Astrocyte of the cerebellum (primary cell): ENCODE results near the gene CPN1.
"Not testable (repeated sequence)": the region's sequence is repeated elsewhere in the genome, so short reads cannot be mapped to it uniquely, and the experiment has no call there.

Experiments
- DNase-seq: peaks from one replicate; pipeline ENCODE4 v3.0.0-alpha.2; 2011; ENCODE audit warnings: low read depth
- H3K4me3 ChIP-seq: 2 replicates; pipeline ENCODE4 v1.5.1; 2011; ENCODE audit warnings: mild to moderate bottlenecking, low read depth, low read length, moderate library complexity
- in situ Hi-C: cut with HindIII; loops from 2 replicates; pipeline ENCODE4 v1.10.0; 2017; ENCODE audit warnings: low sequenced_read_pairs
- TF ChIP-seq, protein P1 (sequence below): IDR thresholded peaks from 2 replicates; pipeline ENCODE4 v1.5.1; 2012; ENCODE audit warnings: low read length, low read depth, moderate library complexity, mild to moderate bottlenecking; ENCODE audit errors: missing control alignments

The CPN1 gene

DNA sequence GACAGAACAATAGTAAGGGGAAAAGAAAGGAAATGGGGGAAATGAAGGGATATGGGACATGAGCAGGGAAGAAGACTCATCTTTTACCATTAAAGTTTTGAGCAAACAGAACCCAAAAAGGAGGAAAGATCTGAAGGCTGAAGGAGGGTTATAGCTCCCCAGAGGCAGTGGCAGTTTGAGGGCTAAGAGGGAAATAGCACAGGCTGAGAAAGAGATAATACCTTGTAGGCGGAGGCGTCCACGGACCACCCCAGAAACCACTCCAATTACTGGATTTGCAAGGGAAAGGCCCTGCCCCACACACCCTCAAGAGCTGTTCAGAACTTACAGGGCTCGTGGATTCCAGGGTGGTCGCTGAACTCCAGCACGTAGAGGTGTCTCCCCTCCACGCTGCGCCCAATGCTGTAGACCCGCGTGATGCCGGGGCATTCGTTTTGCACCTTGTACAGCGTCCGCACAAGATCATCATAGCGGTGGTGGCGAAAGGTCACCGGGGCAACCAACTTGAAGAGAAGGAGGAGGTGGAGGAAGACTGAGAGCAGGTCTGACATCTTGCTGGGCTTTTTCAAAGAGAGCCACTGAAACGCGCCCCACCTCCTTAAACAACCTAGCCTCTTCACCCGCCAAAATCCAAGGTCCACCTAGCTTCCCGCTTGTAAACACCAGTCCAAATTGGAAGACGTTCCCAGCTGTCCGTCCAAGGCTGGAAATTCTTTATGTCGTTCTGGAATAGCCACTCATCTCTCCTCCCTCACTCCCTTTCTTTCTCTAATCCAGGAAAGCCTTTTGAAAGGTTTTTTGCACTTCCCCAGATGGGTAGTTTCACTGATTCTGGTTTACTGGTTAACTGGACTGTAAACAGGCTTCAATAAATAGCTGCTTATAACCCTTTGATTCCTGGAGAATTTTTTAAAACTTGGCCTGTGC lies at the start of gene CPN1:
Gene CPN1 (minus strand): TSS at position 795 of the 927 bp plus-strand sequence. CDS start 244 bp downstream, at position 551.
- in situ Hi-C loops, result no loop called here
- no peak within 1 kb of the TSS for H3K4me3 ChIP-seq
- DNase-seq, result no peak
- TF ChIP-seq, protein P1, sequence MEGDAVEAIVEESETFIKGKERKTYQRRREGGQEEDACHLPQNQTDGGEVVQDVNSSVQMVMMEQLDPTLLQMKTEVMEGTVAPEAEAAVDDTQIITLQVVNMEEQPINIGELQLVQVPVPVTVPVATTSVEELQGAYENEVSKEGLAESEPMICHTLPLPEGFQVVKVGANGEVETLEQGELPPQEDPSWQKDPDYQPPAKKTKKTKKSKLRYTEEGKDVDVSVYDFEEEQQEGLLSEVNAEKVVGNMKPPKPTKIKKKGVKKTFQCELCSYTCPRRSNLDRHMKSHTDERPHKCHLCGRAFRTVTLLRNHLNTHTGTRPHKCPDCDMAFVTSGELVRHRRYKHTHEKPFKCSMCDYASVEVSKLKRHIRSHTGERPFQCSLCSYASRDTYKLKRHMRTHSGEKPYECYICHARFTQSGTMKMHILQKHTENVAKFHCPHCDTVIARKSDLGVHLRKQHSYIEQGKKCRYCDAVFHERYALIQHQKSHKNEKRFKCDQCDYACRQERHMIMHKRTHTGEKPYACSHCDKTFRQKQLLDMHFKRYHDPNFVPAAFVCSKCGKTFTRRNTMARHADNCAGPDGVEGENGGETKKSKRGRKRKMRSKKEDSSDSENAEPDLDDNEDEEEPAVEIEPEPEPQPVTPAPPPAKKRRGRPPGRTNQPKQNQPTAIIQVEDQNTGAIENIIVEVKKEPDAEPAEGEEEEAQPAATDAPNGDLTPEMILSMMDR, result no peak

DNA sequence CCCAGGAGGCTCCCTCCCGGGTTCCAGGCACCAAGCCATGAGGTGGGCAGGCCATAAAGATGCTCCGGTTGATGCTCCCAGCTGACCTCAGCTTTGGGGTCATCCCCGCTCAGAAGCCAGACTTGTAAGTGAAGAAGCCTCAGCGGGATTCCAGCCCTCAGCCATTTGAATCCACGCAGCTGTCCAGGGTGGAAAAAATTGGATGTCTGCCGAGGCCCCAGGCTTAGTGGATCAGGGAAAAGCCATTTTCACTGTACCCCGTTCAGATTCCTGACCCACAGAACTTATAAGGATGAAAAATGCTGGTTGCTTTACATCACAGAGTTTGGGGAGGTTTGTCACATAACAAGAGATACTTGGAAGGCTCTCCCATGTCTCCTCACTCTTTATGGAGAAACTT lies 49.2 kb upstream of the CPN1 start:
- H3K4me3 ChIP-seq, result no peak overlapping the region
- no peak for DNase-seq
- TF ChIP-seq, protein P1, result no peak
- in situ Hi-C loops, result no loop called here

DNA sequence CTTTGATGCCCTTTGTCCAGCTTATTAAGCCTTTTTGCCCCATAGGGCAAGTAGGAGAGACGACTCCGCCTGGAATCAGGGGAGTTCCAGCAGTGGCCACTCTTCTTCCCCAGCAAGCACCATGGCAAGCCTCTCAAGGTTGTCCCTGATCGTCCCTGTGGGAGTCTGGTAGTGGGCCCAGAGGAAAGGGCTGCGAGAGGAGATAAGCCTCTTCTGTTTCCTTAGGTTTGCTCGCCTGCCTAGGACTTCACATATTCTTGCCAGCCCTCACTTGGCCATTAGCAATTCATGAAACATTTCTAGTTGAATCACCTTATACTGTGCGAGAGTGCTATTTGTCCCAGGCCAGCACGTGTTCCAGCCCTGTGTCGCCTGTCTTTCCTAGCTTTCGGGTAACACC lies 47.8 kb upstream of the CPN1 start:
- DNase-seq, result no peak
- no peak overlapping the region for H3K4me3 ChIP-seq
- TF ChIP-seq, protein P1, result no peak
- in situ Hi-C loops, result no loop called here

DNA sequence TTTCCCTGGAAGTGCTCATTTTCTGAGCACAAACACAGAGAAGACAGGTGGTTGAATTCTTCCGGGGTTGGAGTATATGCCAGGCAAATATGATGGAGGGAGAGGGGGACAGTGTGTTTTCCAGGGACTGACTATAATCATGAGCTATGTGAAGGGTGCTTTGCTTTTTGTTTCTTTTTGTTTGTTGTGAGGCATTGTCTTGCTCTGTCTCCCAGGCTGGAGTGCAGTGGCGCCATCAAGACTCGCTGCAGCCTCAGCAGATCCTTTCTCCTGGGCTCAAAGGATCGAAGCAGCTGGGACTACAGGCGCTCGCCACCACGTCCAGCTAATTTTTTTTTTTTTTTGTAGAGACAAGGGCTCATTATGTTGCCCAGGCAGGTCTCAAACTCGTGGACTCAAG lies 47.3 kb upstream of the CPN1 start:
- no peak for DNase-seq
- in situ Hi-C loops, result no loop called here
- TF ChIP-seq, protein P1, result no peak
- no peak overlapping the region for H3K4me3 ChIP-seq

- H3K4me3 ChIP-seq, DNase-seq, in situ Hi-C loops: not testable (repeated sequence)
Observed at GRCh38 chr10:100125335-100125734, 43.7 kb upstream of the CPN1 start.

GRCh38 chr10:100124097-100124496 lies 42.4 kb upstream of the CPN1 start:
- in situ Hi-C loops, result no loop called here
- TF ChIP-seq, protein P1, result no peak
- no peak for DNase-seq
- no peak overlapping the region for H3K4me3 ChIP-seq

DNA sequence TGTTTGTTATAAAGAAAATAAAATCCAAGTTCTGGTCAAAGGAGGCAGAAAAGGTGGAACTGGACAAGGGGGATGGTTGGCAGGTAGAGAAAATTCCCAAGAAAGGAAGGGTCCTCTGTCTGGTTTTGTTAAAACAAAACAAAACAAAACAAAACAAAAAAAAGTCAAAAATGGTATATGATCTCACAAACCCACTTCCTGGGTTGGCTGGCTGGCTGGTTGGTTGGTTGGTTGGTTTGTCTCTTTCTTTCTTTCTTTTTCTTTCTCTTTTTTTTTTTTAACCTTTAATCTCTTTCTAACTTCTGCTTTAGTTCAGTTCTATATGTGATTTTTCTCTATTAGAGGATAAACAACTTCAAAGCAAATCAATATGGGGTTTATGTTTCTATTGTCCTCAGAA lies 41.1 kb upstream of the CPN1 start:
- no peak for DNase-seq
- TF ChIP-seq, protein P1, result no peak
- in situ Hi-C loops, result no loop called here
- no peak overlapping the region for H3K4me3 ChIP-seq
